ENCODE measurements around the gene AFF3.

AFF3 gene

DNA sequence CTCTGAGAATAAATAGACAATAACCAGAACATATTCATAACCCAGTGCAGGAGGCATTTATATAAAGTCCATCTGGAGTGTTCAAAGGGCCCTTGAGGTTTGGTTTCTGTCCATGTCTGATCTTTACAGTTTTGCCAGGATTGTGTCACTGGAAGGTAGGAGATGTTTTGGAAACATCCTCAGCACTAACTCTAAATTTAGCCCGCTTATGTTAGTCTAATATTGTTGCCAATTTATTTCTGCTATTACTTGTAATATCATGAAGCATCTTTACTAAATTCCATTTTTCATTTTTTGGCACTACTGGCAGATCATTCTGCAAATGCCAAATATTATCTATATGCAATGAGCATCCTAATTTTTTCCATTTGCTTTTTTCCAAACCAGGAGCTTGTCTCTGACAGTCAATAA is 630.2 kb downstream of the AFF3 start:
- Histone ChIP-seq H3K23ac (ENCODE audit: low read length in 2 of 2) (no peak overlapping the region), H3K27me3 (ENCODE audit: control insufficient read depth in 1 of 2, insufficient read depth in 1 of 2, low read length in 2 of 2) (peaks cover 0 to 3% of the 10 kb centered on the region in 2 experiments), H3K4ac (ENCODE audit: low read depth in 1 of 2, low read length in 2 of 2) (no peak overlapping the region), H3K79me1 (replicated peaks; ENCODE audit: low read length, poor library complexity, severe bottlenecking) (no peaks in the 10 kb centered on the region), H4K8ac (ENCODE audit: low read length) (no peak overlapping the region), H2AK5ac (ENCODE audit: low read length, severe bottlenecking) (no peak overlapping the region), H2BK12ac (ENCODE audit: low read length in 2 of 2) (no peak overlapping the region), H3K27ac (ENCODE audit: low read length, poor library complexity, severe bottlenecking) (no peak overlapping the region), H4K91ac (ENCODE audit: low read length) (no peak overlapping the region), H2BK15ac (ENCODE audit: low read depth, poor library complexity, severe bottlenecking) (no peak overlapping the region), H3K4me1 (ENCODE audit: control insufficient read depth, insufficient read depth, low read depth, low read length) (no peaks in the 10 kb centered on the region), H3K9me3 (ENCODE audit: control insufficient read depth, low read length) (no peaks in the 10 kb centered on the region), H3K4me2 (ENCODE audit: low read length, poor library complexity, severe bottlenecking) (no peak overlapping the region), H3K9ac (ENCODE audit: low read length) (no peak overlapping the region), H2AFZ (ENCODE audit: low read depth, low read length) (no peak overlapping the region), H2BK120ac (ENCODE audit: low read depth, low read length) (no peak overlapping the region), H3K36me3 (ENCODE audit: control insufficient read depth in 1 of 2, insufficient read depth in 2 of 2, low read depth in 1 of 2, low read length in 2 of 2) (no peaks in the 10 kb centered on the region), H2BK5ac (ENCODE audit: low read depth, low read length, poor library complexity, severe bottlenecking) (no peak overlapping the region), H3K18ac (ENCODE audit: low read depth in 1 of 2, low read length in 2 of 2) (no peak overlapping the region), H3K14ac (ENCODE audit: low read length in 2 of 2) (no peak overlapping the region), H3K4me3 (ENCODE audit: insufficient read depth in 1 of 2, low read depth in 1 of 2, low read length in 2 of 2) (no peak overlapping the region)
- DNase-seq = no peak
- no CpG with 5 or more reads among the region's 1 CpG for WGBS

DNA sequence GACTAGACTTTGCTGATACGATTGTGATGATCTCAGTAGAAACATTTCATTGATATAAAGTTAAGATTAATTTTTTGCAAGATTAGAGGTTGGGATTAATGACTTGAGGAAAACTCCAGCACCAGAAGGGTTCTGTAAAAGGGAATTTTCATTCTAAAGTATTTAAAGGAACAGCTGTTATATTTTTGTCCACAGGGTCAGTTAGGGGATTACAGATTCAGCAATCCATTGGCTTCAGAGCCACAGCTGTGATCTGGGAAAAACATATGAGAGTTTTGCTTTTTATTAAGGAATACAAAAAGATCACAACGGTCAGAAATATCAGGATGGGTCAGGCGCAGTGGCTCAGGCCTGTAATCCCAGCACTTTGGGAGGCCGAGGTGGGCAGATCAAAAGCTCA is 633.0 kb downstream of the AFF3 start:
- Histone ChIP-seq H3K27me3 (ENCODE audit: control insufficient read depth in 1 of 2, insufficient read depth in 1 of 2, low read length in 2 of 2) (peaks cover 0 to 16% of the 10 kb centered on the region in 2 experiments), H3K79me1 (replicated peaks; ENCODE audit: low read length, poor library complexity, severe bottlenecking) (no peaks in the 10 kb centered on the region), H3K36me3 (ENCODE audit: control insufficient read depth in 1 of 2, insufficient read depth in 2 of 2, low read depth in 1 of 2, low read length in 2 of 2) (no peaks in the 10 kb centered on the region), H2BK15ac (ENCODE audit: low read depth, poor library complexity, severe bottlenecking) (no peak overlapping the region), H3K4ac (ENCODE audit: low read depth in 1 of 2, low read length in 2 of 2) (no peak overlapping the region), H2BK120ac (ENCODE audit: low read depth, low read length) (no peak overlapping the region), H2BK5ac (ENCODE audit: low read depth, low read length, poor library complexity, severe bottlenecking) (no peak overlapping the region), H3K14ac (ENCODE audit: low read length in 2 of 2) (no peak overlapping the region), H2AFZ (ENCODE audit: low read depth, low read length) (no peak overlapping the region), H2AK5ac (ENCODE audit: low read length, severe bottlenecking) (no peak overlapping the region), H3K9ac (ENCODE audit: low read length) (no peak overlapping the region), H3K4me2 (ENCODE audit: low read length, poor library complexity, severe bottlenecking) (no peak overlapping the region), H3K18ac (ENCODE audit: low read depth in 1 of 2, low read length in 2 of 2) (no peak overlapping the region), H3K23ac (ENCODE audit: low read length in 2 of 2) (no peak overlapping the region), H3K9me3 (ENCODE audit: control insufficient read depth, low read length) (no peaks in the 10 kb centered on the region), H4K8ac (ENCODE audit: low read length) (no peak overlapping the region), H3K4me1 (ENCODE audit: control insufficient read depth, insufficient read depth, low read depth, low read length) (no peaks in the 10 kb centered on the region), H3K4me3 (ENCODE audit: insufficient read depth in 1 of 2, low read depth in 1 of 2, low read length in 2 of 2) (no peak overlapping the region), H3K27ac (ENCODE audit: low read length, poor library complexity, severe bottlenecking) (no peak overlapping the region), H2BK12ac (ENCODE audit: low read length in 2 of 2) (no peak overlapping the region), H4K91ac (ENCODE audit: low read length) (no peak overlapping the region)
- DNase-seq = no peak
- WGBS = 91% methylated on average over 4 of the region's 4 CpGs

DNA sequence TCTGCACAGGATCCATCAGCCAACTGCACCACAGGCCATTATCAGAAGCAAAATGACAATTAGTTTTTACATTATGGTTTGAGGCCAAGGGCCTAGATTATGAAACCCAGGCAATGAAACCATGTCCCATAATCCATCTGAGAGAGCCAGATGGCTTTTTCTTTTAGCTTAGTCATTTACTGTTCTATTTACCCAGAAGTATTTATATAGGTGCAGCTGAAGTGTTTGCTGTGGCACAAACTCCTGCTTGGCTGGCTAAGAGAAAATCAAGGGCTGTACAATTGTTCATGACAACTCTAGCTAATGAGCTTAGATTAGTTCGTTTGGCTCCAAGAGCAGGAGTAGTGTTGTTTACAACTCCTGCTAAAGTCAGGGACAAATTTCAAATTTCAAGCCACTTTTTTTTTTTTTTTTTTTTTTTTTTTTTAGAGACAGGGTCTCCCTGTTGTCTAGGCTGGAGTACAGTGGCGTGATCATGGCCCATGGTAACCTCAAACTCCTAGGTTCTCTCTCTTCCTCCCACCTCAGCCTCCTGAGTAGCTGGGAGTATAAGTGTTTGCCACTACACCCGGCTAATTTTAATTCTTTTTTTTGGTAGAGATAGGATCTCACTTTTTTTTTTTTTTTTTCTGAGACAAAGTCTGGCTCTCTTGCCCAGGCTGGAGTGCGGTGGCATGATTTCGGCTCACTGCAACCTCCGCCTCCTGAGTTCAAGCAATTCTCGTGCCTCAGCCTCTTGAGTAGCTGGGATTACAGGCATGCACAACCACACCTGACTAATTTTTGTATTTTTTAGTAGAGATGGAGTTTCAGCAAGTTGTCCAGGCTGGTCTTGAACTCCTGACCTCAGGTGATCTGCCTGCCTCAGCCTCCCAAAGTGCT is 634.2 kb downstream of the AFF3 start:
- H3K23ac ChIP-seq (ENCODE audit: low read length in 2 of 2) = no peak overlapping the region
- H3K4me2 ChIP-seq (ENCODE audit: low read length, poor library complexity, severe bottlenecking) = no peak overlapping the region
- DNase-seq = no peak
- H3K4me1 ChIP-seq (ENCODE audit: control insufficient read depth, insufficient read depth, low read depth, low read length) = no peaks in the 10 kb centered on the region
- H3K27me3 ChIP-seq (ENCODE audit: control insufficient read depth in 1 of 2, insufficient read depth in 1 of 2, low read length in 2 of 2) = peaks cover 0 to 19% of the 10 kb centered on the region in 2 experiments
- H4K91ac ChIP-seq (ENCODE audit: low read length) = no peak overlapping the region
- H3K27ac ChIP-seq (ENCODE audit: low read length, poor library complexity, severe bottlenecking) = no peak overlapping the region
- H3K9ac ChIP-seq (ENCODE audit: low read length) = no peak overlapping the region
- no peaks in the 10 kb centered on the region for H3K9me3 ChIP-seq (ENCODE audit: control insufficient read depth, low read length)
- no peak overlapping the region for H4K8ac ChIP-seq (ENCODE audit: low read length)
- H2AK5ac ChIP-seq (ENCODE audit: low read length, severe bottlenecking) = no peak overlapping the region
- no peak overlapping the region for H2BK5ac ChIP-seq (ENCODE audit: low read depth, low read length, poor library complexity, severe bottlenecking)
- 96% methylated on average over 5 of the region's 7 CpGs for WGBS
- no peaks in the 10 kb centered on the region for H3K36me3 ChIP-seq (ENCODE audit: control insufficient read depth in 1 of 2, insufficient read depth in 2 of 2, low read depth in 1 of 2, low read length in 2 of 2)
- H3K18ac ChIP-seq (ENCODE audit: low read depth in 1 of 2, low read length in 2 of 2) = no peak overlapping the region
- H2BK15ac ChIP-seq (ENCODE audit: low read depth, poor library complexity, severe bottlenecking) = no peak overlapping the region
- no peak overlapping the region for H2BK120ac ChIP-seq (ENCODE audit: low read depth, low read length)
- H3K79me1 ChIP-seq (replicated peaks; ENCODE audit: low read length, poor library complexity, severe bottlenecking) = no peaks in the 10 kb centered on the region
- H3K14ac ChIP-seq (ENCODE audit: low read length in 2 of 2) = no peak overlapping the region
- H2BK12ac ChIP-seq (ENCODE audit: low read length in 2 of 2) = no peak overlapping the region
- no peak overlapping the region for H3K4ac ChIP-seq (ENCODE audit: low read depth in 1 of 2, low read length in 2 of 2)
- H2AFZ ChIP-seq (ENCODE audit: low read depth, low read length) = no peak overlapping the region
- no peak overlapping the region for H3K4me3 ChIP-seq (ENCODE audit: insufficient read depth in 1 of 2, low read depth in 1 of 2, low read length in 2 of 2)

GRCh38 chr2:99504844-99505584 is 637.4 kb downstream of the AFF3 start:
- no peak overlapping the region for H4K8ac ChIP-seq (ENCODE audit: low read length)
- no peaks in the 10 kb centered on the region for H3K9me3 ChIP-seq (ENCODE audit: control insufficient read depth, low read length)
- no peak overlapping the region for H2BK15ac ChIP-seq (ENCODE audit: low read depth, poor library complexity, severe bottlenecking)
- H3K27me3 ChIP-seq (ENCODE audit: control insufficient read depth in 1 of 2, insufficient read depth in 1 of 2, low read length in 2 of 2) = peaks cover 0 to 24% of the 10 kb centered on the region in 2 experiments
- H3K4me2 ChIP-seq (ENCODE audit: low read length, poor library complexity, severe bottlenecking) = no peak overlapping the region
- no peak overlapping the region for H3K27ac ChIP-seq (ENCODE audit: low read length, poor library complexity, severe bottlenecking)
- H3K4me1 ChIP-seq (ENCODE audit: control insufficient read depth, insufficient read depth, low read depth, low read length) = no peaks in the 10 kb centered on the region
- H4K91ac ChIP-seq (ENCODE audit: low read length) = no peak overlapping the region
- no peak overlapping the region for H2BK120ac ChIP-seq (ENCODE audit: low read depth, low read length)
- no peak overlapping the region for H2BK5ac ChIP-seq (ENCODE audit: low read depth, low read length, poor library complexity, severe bottlenecking)
- H2AK5ac ChIP-seq (ENCODE audit: low read length, severe bottlenecking) = no peak overlapping the region
- H3K4me3 ChIP-seq (ENCODE audit: insufficient read depth in 1 of 2, low read depth in 1 of 2, low read length in 2 of 2) = no peak overlapping the region
- no peak overlapping the region for H2BK12ac ChIP-seq (ENCODE audit: low read length in 2 of 2)
- H3K9ac ChIP-seq (ENCODE audit: low read length) = no peak overlapping the region
- DNase-seq = no peak
- H3K36me3 ChIP-seq (ENCODE audit: control insufficient read depth in 1 of 2, insufficient read depth in 2 of 2, low read depth in 1 of 2, low read length in 2 of 2) = no peaks in the 10 kb centered on the region
- H3K23ac ChIP-seq (ENCODE audit: low read length in 2 of 2) = no peak overlapping the region
- WGBS = 100% methylated on average over 1 of the region's 4 CpGs
- no peak overlapping the region for H2AFZ ChIP-seq (ENCODE audit: low read depth, low read length)
- no peak overlapping the region for H3K4ac ChIP-seq (ENCODE audit: low read depth in 1 of 2, low read length in 2 of 2)
- no peaks in the 10 kb centered on the region for H3K79me1 ChIP-seq (replicated peaks; ENCODE audit: low read length, poor library complexity, severe bottlenecking)
- H3K18ac ChIP-seq (ENCODE audit: low read depth in 1 of 2, low read length in 2 of 2) = no peak overlapping the region
- no peak overlapping the region for H3K14ac ChIP-seq (ENCODE audit: low read length in 2 of 2)

All from mesenchymal stem cell (in vitro differentiated cells and primary cell).